ENCODE data around the gene CASP5.

CASP5 gene

GRCh38 chr11:104965735-104966134 lies 57.2 kb downstream of the CASP5 start:
- Mint-ChIP-seq H3K27ac (peak overlapping the region; percentile 96), H3K4me3 (peak overlapping the region; percentile 88), H3K4me1 (peaks cover 80% of the 10 kb centered on the region), H3K9me3 (no peaks in the 10 kb centered on the region), H3K36me3 (peaks cover 28% of the 10 kb centered on the region)
- DNase-seq (ENCODE audit: low spot score in 2 of 2) (no peak), ATAC-seq (no peak)

DNA sequence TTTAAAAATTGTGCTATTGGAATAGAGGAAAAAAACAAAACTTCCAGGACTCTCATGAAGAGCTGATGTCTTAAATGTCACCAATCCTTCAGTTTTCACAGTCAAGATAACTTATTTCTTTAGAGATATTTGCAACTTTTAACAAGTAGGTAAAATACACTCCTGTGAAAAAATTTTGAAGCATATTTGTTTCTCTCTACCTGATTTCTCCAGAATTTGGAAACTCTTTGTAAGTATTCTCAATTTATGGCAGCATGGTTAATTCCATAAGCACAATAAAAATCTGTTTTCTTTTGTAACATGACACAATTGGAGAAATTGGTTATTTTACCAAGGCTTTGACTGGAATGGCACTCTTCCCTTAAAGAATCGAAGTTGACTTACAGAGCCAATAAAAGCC lies 58.7 kb downstream of the CASP5 start:
- no peak for DNase-seq (ENCODE audit: low spot score in 2 of 2)
- ATAC-seq, result no peak
- Mint-ChIP-seq H3K4me1 (peaks cover 80% of the 10 kb centered on the region), H3K36me3 (peaks cover 30% of the 10 kb centered on the region), H3K9me3 (no peaks in the 10 kb centered on the region), H3K27ac (no peak overlapping the region), H3K4me3 (no peak overlapping the region)

- no peak overlapping the region for H3K4me3 Mint-ChIP-seq
- peaks cover 30% of the 10 kb centered on the region for H3K36me3 Mint-ChIP-seq
- peak overlapping the region; percentile 18 for H3K27ac Mint-ChIP-seq
- no peak for DNase-seq (ENCODE audit: low spot score in 2 of 2)
- no peak for ATAC-seq
- H3K9me3 Mint-ChIP-seq, result no peaks in the 10 kb centered on the region
- H3K4me1 Mint-ChIP-seq, result peaks cover 80% of the 10 kb centered on the region
Observed at GRCh38 chr11:104962852-104963251, 60.1 kb downstream of the CASP5 start.

GRCh38 chr11:104957280-104957679 lies 65.7 kb downstream of the CASP5 start:
- no peak for ATAC-seq
- no peak for DNase-seq (ENCODE audit: low spot score in 2 of 2)
- no peaks in the 10 kb centered on the region for H3K9me3 Mint-ChIP-seq
- no peak overlapping the region for H3K4me3 Mint-ChIP-seq
- peaks cover 65% of the 10 kb centered on the region for H3K4me1 Mint-ChIP-seq
- peak overlapping the region; percentile 60 for H3K27ac Mint-ChIP-seq
- H3K36me3 Mint-ChIP-seq, result peaks cover 42% of the 10 kb centered on the region

GRCh38 chr11:104956528-104956927 lies 66.4 kb downstream of the CASP5 start:
- Mint-ChIP-seq H3K9me3 (no peaks in the 10 kb centered on the region), H3K4me1 (peaks cover 62% of the 10 kb centered on the region), H3K4me3 (no peak overlapping the region), H3K36me3 (peaks cover 48% of the 10 kb centered on the region), H3K27ac (peak overlapping the region; percentile 60)
- DNase-seq (ENCODE audit: low spot score in 2 of 2) (no peak), ATAC-seq (no peak)

DNA sequence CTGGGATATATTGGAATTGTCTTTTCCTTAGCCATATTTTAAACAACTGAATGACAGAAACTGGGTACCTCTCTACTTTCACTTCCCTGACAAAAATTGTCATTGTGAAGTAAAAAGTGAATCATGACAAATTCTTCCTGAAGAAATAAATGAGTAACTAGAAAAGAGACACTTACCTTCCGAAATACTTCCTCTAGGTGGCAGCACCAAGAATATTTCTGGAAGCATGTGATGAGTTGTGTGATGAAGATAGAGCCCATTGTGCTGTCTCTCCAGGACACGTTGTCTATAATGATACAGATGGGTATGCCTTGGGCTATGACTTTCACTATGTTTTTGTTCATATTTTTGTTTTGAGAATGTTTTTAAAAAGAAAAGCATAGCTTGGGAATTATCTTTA lies 76.1 kb downstream of the CASP5 start:
- peak; percentile 91 for ATAC-seq
- Mint-ChIP-seq H3K9me3 (no peaks in the 10 kb centered on the region), H3K36me3 (peaks cover 100% of the 10 kb centered on the region), H3K4me1 (peaks cover 18% of the 10 kb centered on the region), H3K4me3 (no peak overlapping the region), H3K27ac (no peak overlapping the region)
- no peak for DNase-seq (ENCODE audit: low spot score in 2 of 2)

Data from stimulated activated effector memory CD8-positive, alpha-beta T cell treated with anti-CD3 and anti-CD28 coated beads, Interleukin-12 subunit alpha, Interleukin-12 subunit beta, amount 100 ng/mL, for 72 hours (primary cell).